HG02938 (cell line): ENCODE results near the gene SLC22A31.
"Not testable (repeated sequence)": the region's sequence is repeated elsewhere in the genome, so short reads cannot be mapped to it uniquely, and the experiment has no call there.

Experiments used
- ATAC-seq: cut with Tn5 transposase; IDR thresholded peaks from one replicate; pipeline ENCODE4 v1.9.1; 2021; ENCODE audit warnings: mild to moderate bottlenecking, moderate library complexity; ENCODE audit not compliant: unreplicated experiment

Gene SLC22A31

DNA sequence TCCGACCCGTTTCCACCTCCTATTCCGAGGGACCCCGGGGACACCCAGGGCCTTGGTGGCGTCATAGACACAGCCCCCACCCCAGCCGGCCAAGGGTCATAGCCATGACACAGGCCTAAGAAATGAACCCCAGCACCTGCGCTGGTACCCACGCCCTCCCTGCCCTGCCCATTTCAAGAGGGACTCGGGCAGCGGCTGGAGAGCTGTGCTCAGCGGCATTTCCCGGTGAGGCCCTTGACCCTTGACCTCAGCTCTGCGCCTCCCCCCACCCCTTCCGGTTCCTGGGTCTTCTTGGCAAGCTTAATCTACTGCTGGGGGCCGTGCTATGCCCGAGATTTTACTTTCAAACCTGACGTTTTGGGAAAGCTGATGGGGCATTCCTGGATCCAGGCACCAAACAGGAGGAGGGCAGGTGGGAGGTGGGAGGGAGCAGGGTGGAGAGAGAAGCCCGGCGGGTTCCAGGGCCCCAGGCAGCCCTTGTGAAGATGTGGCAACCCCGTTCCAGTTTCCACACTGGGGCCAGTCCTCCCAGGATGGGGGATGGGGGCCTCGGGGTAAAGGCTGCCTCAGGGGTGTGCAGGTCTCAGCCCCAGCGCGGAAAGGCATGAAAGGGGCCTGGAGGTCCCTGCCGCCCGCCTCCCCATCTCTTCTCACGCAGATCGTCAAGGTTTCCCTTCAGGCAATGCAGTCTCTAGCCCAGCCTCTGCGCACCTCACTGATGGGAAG is at the start of gene SLC22A31:
SLC22A31 (minus strand) TSS at position 414 of the 726 bp plus-strand sequence; CDS start at position 378, 36 bp downstream.
- ATAC-seq, result no peak

DNA sequence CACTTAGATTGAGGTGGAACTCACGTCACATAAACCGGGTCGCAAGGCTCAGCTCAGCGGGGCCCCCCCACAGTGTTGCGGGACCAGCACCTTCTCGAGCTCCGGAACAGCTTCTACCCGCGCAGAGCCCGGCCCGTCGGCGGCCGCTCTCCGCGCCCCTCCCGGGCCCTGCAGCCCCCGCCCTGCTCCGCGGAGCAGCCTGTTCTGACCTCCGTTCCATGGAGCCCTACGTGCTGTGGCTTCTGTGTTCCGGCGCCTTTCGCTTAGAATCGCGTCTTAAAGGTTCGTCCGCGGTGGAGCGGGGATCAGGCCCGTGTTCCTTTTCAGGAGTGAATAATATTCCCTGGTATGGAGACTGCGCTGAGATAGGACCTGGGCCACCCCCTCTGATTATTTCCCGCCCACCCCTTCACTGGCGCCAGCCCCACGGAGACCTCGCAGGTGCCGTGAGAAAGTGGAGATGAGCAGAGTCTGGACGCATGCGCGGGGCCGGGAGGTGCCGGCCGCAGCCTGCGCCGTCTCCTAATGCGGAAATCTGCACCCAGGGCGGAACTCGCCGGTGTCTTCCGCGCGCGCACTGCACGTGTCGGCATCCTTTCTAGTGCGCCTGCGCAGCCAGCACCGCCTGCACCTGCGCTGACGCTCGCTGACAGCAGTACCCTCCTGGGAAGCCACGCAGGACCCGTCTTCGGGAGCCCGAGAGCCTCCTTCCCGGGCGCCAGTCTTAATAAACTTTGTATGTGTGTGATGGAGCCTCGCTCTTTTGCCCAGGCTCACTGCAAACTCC is 48.1 kb upstream of the SLC22A31 start:
- no peak for ATAC-seq

DNA sequence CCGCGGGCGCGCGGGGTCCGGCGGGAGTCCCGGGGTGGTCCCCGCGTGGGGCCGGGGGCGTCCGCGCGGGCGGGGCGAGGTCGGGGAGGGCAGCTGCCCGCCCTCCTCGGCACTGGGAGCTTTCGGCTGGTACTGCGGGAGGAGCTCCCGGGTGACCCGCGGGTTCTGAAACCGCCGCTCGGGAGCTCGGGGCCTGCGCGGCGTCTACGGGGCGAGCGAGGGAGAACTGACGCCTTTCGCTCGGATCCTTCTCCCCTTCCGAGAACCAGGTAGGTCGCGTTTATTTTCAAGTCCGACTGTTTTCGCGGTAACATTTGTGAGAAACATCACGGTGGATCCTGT is 47.4 kb upstream of the SLC22A31 start:
- ATAC-seq, result peak; percentile 41

DNA sequence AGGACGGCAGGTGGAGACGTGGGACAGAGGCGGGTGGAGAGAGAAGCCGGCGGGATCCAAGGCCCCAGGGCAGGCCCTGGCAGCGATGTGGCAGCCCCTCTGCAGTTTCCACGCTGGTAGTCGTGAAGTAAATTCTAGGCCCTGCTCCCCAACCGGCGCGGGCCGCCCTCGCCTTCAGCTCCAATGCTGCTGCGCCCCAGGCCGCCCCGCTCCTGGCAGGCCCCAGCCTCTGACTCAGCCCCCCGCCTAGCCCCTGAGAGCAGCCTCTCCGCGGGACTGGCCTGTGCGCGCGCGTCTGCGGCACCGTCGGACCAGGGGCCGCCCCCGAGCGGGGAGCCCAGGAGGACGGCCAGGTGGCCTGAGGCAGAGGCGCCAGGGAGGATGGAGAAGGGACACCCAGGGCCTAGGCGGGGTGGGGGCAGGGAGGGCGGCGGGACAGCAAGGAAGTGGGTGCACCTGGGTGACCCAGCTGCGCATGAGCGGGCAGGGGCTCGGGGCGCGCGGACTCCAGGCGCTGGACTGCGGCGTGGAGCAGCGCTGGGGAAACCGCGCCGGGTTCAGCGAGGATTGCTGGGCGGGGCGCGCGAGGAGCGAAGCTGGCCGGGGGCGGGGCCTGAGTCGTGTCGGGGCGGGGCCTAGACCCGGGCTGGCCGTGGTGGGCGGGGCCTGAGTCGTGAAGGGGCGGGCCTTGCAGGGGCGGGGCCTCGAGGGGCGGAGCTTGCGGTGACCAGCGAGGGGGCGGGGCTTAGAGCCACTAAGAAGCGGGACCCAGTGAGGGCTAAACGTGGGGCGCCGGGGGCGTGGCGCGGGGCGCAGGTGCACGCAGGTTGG is 46.8 kb upstream of the SLC22A31 start:
- ATAC-seq, result peak; percentile 56

DNA sequence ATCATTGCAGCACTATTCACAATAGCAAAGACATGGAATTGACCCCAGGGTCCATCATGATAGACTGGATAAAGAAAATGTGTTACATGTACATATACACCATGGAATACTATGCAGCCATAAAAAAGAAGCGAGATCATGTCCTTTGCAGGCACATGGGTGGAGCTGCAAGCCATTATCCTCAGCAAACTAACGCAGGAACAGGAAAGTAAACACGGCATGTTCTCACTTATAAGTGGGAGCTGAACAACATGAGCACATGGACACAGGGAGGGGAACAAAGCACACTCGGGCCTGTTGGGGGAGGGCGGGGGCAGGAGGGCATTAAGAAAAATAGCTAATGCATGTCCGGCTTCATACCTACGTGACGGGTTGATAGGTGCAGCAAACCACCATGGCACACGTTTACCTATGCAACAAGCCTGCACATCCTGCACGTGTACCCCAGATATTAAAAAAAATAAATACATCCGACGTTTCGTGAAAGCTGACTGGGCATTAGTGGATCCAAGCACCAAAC is 46.1 kb upstream of the SLC22A31 start:
- no peak for ATAC-seq

DNA sequence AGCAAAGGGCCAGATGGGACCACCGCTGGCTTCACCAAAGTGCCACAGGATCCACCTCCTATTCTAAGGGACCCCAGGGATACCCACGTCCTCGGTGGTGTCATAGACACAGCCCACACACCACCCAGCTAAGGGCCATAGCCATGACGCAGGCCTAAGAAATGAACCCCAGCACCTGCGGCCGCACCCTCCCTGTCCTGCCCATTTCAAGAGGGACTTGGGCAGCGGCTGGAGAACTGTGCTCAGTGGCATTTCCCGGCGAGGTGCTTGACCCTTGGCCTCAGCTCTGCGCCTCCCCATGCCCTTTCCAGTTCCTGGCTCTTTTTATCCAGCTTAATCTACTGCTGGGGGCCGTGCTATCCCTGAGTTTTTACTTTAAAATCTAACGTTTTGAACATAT is 44.4 kb upstream of the SLC22A31 start:
- ATAC-seq, result no peak

DNA sequence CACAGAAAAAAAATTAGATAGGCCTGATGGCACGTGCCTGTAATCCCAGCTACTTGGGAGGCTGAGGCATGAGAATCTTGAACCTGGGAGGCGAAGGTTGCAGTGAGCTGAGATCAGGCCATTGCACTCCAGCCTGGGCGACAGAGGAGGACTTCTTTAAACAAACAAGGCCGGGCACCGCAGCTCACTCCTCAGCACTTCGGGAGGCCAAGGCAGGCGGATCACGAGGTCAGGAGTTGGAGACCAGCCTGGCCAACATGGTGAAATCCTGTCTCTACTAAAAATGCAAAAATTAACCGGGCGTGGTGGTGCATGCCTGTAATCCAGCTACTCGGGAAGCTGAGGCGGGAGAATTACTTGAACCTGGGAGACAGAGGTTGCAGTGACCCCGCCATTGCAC is 43.9 kb upstream of the SLC22A31 start:
- not testable (repeated sequence) for ATAC-seq

DNA sequence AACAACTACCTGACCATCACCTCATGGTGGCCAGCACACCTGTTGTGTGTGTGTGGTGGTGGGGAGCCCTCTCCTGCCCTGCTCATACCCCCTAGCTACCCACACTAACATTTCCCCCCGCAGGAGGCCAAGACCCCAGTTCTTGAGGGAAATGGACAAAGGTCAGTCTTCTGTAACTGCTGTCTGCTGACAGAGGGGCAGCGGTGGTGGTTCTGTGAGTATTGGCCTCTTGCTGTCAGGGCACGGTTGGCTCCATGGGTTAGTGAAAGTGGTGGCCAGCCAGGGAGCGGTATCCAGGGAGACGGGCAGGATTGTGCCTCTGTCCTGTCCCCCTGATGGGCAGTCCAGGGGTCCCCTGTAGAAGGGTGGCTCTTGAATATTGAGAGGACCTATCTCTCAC is 43.3 kb upstream of the SLC22A31 start:
- ATAC-seq, result no peak

DNA sequence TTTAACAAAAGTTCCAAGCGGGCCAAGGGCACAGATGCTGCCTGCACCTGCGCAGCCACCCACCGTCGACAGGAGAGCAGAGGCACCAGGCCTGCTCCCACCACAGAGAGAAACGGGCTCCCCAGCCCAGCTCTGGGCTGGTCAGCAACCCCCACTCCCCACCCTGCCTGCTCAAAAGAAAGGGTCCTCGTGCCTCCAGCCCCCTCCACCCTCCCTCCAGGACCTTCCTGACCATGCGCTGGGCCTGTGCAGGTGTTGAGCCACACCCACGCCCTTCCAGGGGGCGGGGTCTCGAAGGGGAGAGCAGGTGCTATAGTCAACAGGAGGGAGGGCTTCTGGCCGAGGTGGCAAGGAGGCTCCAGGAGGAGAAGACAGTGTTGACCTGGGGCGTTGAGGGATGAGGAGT is 42.5 kb upstream of the SLC22A31 start:
- ATAC-seq, result no peak

DNA sequence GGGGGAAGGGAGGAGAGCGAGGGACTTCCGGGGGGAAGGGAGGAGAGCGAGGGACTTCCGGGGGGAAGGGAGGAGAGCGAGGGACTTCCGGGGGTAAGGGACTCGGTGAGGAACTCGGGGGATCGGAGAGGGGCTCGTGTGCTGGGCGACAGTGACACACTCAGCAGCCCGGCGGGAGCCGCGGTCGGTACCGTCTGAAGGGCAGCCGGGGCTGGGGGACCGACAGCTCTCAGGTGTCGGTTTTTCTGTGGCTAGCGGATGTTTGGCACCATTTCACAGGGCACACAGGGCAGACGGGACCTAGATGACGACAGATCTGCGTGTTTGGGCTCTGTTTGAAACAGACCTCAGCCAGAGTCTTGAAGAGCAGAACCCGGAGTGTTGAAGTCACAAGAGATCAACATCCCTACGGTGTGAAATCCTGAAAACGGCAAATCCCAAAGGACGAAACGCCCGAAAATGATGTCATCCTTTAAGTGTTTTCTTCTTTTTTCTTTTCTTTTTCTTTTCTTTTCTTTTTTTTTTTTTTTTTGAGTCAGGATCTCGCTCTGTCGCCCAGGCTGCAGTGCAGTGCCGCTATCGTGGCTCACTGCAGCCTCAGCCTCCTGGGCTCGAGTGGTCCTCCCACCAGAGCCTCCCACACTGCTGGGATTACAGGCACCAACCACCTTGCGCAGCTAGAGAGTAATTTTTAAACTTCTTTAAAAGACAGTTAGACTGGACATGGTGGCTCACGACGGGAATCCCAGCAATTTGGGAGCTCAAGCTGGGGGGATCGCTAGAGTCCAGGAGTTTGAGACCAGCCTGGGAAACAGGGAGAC is 41.1 kb upstream of the SLC22A31 start:
- ATAC-seq, result peak; percentile 44

DNA sequence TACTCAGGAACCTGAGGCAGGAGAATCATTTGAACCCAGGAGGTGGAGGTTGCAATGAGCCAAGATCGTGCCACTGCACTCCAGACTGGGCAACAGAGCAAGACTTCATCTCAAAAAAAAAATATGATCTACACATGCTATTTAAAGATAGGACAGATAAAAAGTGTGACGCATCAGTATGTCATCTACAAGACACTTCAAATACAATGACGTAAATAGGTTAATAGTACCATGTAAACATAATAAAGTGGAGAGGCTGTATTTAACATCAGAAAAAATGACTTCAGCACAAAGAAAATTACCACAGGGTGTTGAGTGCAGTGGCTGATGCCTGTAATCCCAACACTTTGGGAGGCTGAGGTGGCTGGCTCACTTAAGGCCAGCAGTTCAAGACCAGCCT is 37.4 kb upstream of the SLC22A31 start:
- ATAC-seq, result no peak

DNA sequence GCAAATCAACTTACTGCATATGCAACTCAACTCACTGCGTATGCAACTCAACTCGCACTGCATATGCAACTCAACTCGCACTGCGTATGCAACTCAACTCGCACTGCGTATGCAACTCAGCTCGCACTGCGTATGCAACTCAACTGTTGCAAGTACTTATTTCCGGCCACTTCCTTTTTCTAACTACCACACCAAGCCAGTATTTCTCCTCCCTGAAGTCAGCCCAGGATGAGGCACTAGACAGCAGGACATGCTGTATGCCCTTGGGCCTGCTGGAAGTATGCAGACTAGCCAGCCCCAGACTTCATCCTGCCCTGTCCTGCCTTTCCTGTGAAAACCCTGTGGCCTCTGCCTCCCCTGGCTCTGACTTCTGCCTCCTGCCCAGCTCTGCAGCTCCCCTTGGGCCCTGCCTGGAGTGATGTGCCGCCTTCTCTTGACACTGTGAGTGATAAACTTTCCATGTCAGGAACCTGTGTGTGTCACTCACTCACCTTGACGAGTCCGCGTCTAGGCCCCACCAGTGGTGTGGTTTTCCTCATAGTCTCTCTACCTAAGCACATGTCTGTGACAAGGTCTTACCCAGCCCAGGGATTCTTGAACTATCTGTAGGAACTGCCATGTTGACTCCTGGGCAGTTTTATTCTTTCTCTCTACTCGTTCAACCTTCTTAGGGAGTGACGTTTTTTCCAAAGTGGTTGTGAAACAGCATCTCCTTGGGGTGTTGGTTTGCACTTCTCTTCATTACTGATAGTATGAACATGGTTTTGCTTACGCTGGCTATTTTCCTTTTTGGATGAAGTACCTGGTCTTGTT is 33.5 kb upstream of the SLC22A31 start:
- no peak for ATAC-seq

DNA sequence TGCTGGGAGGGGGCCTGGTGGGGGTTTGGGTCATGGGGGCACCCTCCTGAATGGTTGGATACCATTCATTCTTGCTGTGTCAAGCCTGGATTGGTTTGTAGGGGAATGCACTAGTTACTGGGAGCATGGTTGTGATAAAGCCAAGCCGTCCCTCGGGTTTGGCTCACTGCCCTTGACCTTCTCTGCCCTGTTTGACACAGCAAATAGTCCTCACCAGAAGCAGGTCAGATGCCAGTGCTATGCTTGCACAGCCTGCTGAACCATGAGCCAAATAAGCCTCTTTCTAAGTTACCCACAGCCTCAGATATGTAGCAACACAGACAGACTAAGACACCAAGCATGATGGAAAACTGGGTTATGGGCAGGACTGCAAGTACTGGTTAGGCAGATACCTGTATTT is 31.8 kb upstream of the SLC22A31 start:
- no peak for ATAC-seq

DNA sequence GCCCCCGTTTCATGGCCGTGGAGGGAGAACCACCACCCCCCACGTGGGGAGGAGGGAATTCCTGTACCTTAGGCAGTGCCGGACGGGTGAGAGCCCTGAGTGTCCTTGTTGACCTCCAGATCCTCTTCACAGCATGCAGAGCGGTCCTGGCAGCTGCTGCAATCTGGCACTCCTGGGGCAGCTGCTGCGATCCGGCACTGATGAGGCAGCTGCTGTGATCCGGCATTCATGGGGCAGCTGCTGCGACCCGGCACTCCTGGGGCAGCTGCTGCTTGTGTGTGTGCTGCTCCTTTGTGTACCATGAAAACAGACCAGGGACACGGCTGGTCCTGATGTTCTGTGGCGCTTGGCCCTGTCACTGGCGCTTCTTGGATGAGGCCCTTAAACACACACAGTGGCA is 29.9 kb upstream of the SLC22A31 start:
- no peak for ATAC-seq

DNA sequence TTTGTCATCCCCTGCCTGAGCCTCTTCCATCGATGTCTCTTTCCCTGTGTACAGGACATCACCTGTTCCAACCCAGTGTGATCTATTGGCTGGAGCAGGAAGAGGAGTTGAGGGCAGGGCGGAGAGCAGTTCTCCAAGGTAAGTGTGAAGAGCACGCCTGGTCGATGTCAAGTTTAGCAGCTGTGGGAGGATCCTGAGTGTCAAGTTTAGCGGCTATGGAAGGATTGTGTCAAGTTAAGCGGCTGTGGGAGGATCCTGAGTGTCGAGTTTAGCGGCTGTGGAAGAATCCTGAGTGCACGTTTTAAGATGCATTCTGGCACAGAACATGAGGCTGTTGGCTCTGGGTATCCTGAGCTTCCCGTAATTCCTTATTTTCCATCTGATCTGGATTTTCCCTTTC is 24.3 kb upstream of the SLC22A31 start:
- no peak for ATAC-seq

DNA sequence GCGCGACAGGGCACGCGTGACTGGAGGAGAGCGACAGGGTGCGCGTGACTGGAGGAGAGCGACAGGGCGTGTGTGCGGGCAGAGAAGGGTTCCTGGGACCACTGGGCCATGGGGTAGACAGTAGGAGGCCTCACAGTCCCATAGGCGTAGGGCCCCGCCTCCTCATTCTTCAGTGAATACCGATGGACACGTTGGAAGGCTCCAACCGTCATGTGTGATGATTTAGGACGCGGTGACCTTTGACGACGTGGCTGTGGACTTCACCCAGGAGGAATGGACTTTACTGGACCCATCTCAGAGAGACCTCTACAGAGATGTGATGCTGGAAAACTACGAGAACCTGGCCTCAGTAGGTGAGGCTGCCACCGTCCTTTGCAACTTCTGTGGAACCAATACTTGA is 22.6 kb upstream of the SLC22A31 start:
- ATAC-seq, result no peak

DNA sequence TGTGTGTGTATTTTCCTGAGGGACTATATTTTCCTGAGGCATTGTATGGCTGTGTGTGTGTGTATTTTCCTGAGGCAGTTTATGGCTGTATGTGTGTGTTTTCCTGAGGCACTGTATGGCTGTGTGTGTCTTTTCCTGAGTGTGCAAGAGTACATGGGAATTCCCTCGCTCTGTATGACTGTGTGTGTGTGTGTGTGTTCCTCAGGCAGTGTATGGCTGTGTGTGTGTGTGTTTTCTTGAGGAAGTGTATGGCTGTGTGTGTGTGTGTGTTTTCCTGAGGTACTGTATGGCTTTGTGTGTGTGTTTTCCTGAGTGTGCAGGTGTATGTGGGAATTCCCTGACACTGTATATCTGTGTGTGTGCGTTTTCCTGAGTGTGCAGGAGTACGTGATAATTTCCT is 21.3 kb upstream of the SLC22A31 start:
- no peak for ATAC-seq

DNA sequence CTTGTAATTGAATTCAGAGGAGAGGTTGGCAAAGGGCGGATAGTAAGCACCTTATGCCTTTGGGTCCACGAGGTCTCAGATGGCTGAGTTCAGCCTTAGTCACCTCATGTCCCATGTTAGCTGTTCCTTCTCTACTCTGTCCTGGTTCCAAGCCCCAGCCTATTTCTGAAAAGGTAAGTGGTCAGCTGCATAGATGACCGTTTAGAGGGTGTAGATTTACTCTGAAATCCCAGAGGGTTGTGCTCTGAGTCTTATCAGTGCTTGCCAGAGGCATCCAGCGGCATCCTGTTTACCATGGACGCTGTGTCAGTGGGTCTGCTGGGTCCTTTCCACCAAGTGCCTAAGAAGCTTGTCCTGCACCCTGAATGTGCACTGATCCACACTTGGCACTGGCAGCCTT is 19.0 kb upstream of the SLC22A31 start:
- ATAC-seq, result no peak

DNA sequence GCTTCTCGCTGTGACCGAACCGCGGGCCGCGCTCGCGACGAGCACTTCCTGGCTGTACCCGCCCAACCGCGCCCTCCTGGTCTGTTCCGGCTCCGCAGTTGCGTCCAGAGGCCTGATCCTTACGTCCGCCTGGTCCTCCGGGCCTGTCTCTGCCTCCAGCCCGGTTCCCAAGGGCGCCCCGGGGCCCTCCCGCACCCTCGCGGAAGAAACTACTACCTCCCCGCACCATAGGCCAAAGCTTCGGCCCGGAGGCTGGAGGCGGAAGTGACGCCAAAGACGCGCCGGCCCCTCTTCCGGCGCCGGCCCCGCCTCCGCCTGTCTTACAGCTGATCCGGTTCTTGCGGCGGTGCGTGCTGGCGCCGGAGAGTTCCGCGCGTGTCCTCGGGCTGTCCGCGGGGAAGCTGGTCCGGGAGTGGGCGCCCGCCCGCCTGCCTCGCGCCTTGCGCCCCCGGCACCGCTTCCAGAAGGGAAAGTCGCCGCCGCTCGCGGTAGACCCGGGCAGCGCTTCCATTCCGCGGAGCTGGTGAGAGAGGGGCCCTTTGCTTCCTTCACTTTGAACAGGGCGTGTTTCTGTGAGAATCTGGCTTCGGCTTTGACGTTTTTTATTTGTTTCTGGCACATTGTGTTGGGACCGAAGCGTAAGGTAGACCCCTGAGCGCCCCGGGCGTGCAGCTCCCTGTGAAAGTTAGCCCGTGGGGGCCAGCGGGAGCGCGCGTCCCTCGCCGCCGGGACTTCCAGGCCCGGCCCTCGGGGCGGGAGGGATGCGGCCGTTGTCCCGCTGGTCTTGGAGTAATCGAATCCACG is 17.3 kb upstream of the SLC22A31 start, which contains the start of gene ZNF778:
ZNF778 (plus strand) TSS at position 316 of the 804 bp plus-strand sequence. CDS start 3,425 bp downstream, outside the sequence.
- peak; percentile 75 for ATAC-seq
